Smooth muscle cell (in vitro differentiated cells): Measurements from ENCODE around the gene CLSTN2. TPM values are rescaled to one million over a fixed set of nuclear protein-coding genes. Genes with fewer than 3 reads are reported as not detected.
A peak's percentile ranks its signal among the peaks of the same experiment; 100 is the strongest.

Experiments used
- DNase-seq: peaks from one replicate; lab custom pipeline; 2025; ENCODE audit not compliant: unreplicated experiment; lab: John Stamatoyannopoulos, UW
- H2AFZ ChIP-seq: fragments of 200-600 bp; sonication (generic); 2 replicates; pipeline ENCODE4 v1.6.0; 2016; ENCODE audit warnings: antibody characterized with exemption, low read depth, mild to moderate bottlenecking
- H3F3A ChIP-seq: fragments of 200-600 bp; sonication (generic); 2 replicates; pipeline ENCODE4 v1.6.0; 2017; ENCODE audit warnings: antibody characterized with exemption, low read depth
- H3K27ac ChIP-seq: fragments of 200-600 bp; sonication (generic); 2 replicates; pipeline ENCODE4 v1.5.1; 2016; ENCODE audit warnings: low read depth, mild to moderate bottlenecking
- H3K27me3 ChIP-seq: fragments of 200-600 bp; sonication (generic); 2 replicates; pipeline ENCODE4 v1.6.1; 2016; ENCODE audit warnings: low read depth, mild to moderate bottlenecking
- H3K36me3 ChIP-seq: fragments of 200-600 bp; sonication (generic); 2 replicates; pipeline ENCODE4 v1.5.1; 2016; ENCODE audit warnings: low read depth
- H3K4me1 ChIP-seq: fragments of 200-600 bp; sonication (generic); 2 replicates; pipeline ENCODE4 v1.5.1; 2016; ENCODE audit warnings: low read depth
- H3K4me2 ChIP-seq: fragments of 200-600 bp; sonication (generic); 2 replicates; pipeline ENCODE4 v1.6.0; 2016; ENCODE audit warnings: mild to moderate bottlenecking
- H3K4me3 ChIP-seq: fragments of 200-600 bp; sonication (generic); 2 replicates; pipeline ENCODE4 v1.5.1; 2016; ENCODE audit warnings: mild to moderate bottlenecking
- H3K79me2 ChIP-seq: fragments of 200-600 bp; sonication (generic); 2 replicates; pipeline ENCODE4 v1.6.0; 2016; ENCODE audit warnings: low read depth, mild to moderate bottlenecking
- H3K9ac ChIP-seq: fragments of 200-600 bp; sonication (generic); 2 replicates; pipeline ENCODE4 v1.6.0; 2016; ENCODE audit warnings: low read depth
- H3K9me3 ChIP-seq: fragments of 200-600 bp; sonication (generic); replicated peaks from 2 replicates; pipeline ENCODE4 v1.5.1; 2016; ENCODE audit warnings: low read depth
- H4K20me1 ChIP-seq: fragments of 200-600 bp; sonication (generic); 2 replicates; pipeline ENCODE4 v1.6.0; 2016; ENCODE audit warnings: low read depth
- WGBS: methylation state at CpG from one replicate; pipeline ENCODE4 v1.1.7; 2016; ENCODE audit warnings: low lambda C conversion rate; 5-methylcytosine and 5-hydroxymethylcytosine counted together
- polyA plus RNA-seq: library from polyadenylated mRNA; unstranded; fragments of >200 nt; fragmentation: Nextera tagmentation; extraction: Ambion mirVana; gene quantifications from 2 replicates; pipeline ENCODE4 v1.2.1, GENCODE V29; 2016
- total RNA-seq: library from RNA; depleted of rRNA; stranded (reverse); fragments of >200 nt; gene quantifications from 2 replicates; pipeline ENCODE4 v1.2.3, GENCODE V29; 2014
- TF ChIP-seq, protein P1 (sequence below): fragments of 200-600 bp; sonication (generic); IDR thresholded peaks from 2 replicates; pipeline ENCODE4 v1.5.1; 2017; ENCODE audit warnings: borderline replicate concordance, mild to moderate bottlenecking, antibody characterized with exemption; ENCODE audit not compliant: insufficient read depth, poor library complexity, severe bottlenecking

Gene CLSTN2
- total and polyA plus RNA-seq, 2 experiments from 2014 or later: 0.91 to 1.5 TPM

DNA sequence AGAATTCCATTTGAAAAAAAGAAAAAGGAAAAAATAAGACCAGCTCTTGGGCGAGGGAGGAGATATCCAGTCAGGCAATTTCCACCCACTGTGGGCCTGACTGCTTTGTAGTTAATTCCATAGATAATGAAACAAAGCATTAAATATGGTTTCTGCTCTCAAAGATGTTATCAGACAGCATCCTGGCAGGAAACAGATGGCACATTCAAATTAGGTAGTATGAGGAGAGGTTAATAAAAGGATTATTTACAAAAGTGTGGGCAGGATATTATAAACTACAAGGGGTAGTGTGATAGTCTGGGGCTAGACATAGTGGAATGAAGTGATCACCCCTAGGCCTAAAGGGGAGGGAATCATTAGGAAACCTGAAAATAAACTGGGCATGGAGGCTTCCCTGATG is 193.2 kb downstream of the CLSTN2 start:
- H3F3A ChIP-seq: no peaks in the 10 kb centered on the region
- no peaks in the 10 kb centered on the region for H3K79me2 ChIP-seq
- DNase-seq: no peak
- no peaks in the 10 kb centered on the region for H3K4me1 ChIP-seq
- H4K20me1 ChIP-seq: no peaks in the 10 kb centered on the region
- H3K9ac ChIP-seq: no peak overlapping the region
- H3K27me3 ChIP-seq: no peaks in the 10 kb centered on the region
- no peak overlapping the region for H3K4me2 ChIP-seq
- whole genome bisulfite sequencing: 57% methylated on average over 1 of the region's 1 CpG
- no peaks in the 10 kb centered on the region for H3K9me3 ChIP-seq
- H3K36me3 ChIP-seq: no peaks in the 10 kb centered on the region
- no peak overlapping the region for H2AFZ ChIP-seq
- no peak overlapping the region for H3K4me3 ChIP-seq
- TF ChIP-seq, protein P1, sequence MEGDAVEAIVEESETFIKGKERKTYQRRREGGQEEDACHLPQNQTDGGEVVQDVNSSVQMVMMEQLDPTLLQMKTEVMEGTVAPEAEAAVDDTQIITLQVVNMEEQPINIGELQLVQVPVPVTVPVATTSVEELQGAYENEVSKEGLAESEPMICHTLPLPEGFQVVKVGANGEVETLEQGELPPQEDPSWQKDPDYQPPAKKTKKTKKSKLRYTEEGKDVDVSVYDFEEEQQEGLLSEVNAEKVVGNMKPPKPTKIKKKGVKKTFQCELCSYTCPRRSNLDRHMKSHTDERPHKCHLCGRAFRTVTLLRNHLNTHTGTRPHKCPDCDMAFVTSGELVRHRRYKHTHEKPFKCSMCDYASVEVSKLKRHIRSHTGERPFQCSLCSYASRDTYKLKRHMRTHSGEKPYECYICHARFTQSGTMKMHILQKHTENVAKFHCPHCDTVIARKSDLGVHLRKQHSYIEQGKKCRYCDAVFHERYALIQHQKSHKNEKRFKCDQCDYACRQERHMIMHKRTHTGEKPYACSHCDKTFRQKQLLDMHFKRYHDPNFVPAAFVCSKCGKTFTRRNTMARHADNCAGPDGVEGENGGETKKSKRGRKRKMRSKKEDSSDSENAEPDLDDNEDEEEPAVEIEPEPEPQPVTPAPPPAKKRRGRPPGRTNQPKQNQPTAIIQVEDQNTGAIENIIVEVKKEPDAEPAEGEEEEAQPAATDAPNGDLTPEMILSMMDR: no peak
- no peak overlapping the region for H3K27ac ChIP-seq

DNA sequence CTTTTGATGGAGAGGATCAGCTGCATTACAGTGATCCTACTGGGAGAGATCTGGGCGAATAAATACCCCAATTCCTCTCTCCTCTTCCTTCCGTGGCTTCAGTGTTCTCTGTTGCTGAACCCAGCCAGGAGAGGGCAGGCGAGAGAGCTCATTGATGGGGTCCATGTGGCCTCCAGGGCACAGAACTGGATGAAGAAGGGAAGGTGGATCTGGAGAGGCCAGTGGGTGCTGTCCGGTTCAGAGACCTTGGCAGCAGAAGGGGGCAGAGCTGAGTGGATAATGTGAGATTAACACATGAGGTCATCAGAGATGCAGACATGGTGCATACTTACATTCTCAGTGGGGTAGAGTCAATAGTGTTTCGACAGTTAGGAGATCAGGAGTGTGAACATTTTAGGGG is 193.6 kb downstream of the CLSTN2 start:
- Histone ChIP-seq H3K27me3 (no peaks in the 10 kb centered on the region), H4K20me1 (no peaks in the 10 kb centered on the region), H3K9ac (no peak overlapping the region), H3K4me1 (no peaks in the 10 kb centered on the region), H3K27ac (no peak overlapping the region), H3K36me3 (no peaks in the 10 kb centered on the region), H3K9me3 (no peaks in the 10 kb centered on the region), H3F3A (no peaks in the 10 kb centered on the region), H3K4me2 (no peak overlapping the region), H2AFZ (no peak overlapping the region), H3K79me2 (no peaks in the 10 kb centered on the region), H3K4me3 (no peak overlapping the region)
- WGBS: 38% methylated on average over 5 of the region's 5 CpGs
- no peak for DNase-seq
- TF ChIP-seq, protein P1: peak; percentile 44

DNA sequence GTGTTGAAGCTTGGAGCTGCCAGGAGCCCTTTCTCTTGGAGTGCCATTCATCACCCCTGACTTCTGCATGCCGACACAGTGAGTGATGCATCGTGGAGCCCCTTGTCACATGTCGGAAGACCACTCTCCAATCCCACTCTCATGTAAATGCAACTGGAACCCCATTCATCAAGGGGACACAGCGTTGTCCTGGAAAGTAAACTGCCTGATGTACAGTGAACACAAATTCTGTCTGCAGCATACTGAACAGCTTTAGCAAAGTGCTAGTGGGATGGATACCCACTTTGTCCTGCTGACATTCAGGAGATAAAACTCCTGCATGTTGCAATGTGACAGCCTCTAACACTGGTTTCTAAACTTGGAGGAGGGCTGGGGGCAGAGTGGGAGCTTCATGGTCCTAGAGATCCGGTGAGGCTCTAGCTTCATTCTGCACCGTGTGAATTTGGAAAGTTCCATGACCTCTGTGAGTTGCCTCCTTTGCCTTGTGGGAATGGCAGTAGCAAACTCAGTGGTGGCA is 194.8 kb downstream of the CLSTN2 start:
- H3K79me2 ChIP-seq: no peaks in the 10 kb centered on the region
- no peak overlapping the region for H3K4me2 ChIP-seq
- H4K20me1 ChIP-seq: no peaks in the 10 kb centered on the region
- no peak overlapping the region for H2AFZ ChIP-seq
- H3K4me3 ChIP-seq: no peak overlapping the region
- H3K4me1 ChIP-seq: no peaks in the 10 kb centered on the region
- H3K27me3 ChIP-seq: no peaks in the 10 kb centered on the region
- DNase-seq: no peak
- H3K9ac ChIP-seq: no peak overlapping the region
- 93% methylated on average over 6 of the region's 6 CpGs for WGBS
- H3K36me3 ChIP-seq: no peaks in the 10 kb centered on the region
- H3K9me3 ChIP-seq: no peaks in the 10 kb centered on the region
- TF ChIP-seq, protein P1: no peak
- H3F3A ChIP-seq: no peaks in the 10 kb centered on the region
- no peak overlapping the region for H3K27ac ChIP-seq

DNA sequence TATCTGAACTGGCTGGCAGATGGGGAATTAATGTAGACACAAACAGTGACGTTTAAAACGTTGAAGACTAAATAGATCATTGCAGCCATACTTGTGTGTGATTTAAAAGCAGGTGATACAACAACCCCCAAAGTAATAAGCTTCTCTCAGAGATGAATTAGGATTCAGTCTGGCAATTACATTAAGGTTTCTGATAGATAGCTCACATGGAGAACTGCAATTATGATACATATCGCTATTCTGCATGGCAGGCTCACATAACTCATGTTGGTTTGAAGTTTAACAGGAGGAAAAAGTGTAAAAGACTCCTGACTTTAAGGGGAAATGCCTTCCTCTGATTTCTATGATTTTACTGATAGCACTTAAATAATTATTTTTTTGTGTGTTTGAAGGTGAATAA is 196.9 kb downstream of the CLSTN2 start:
- H3K79me2 ChIP-seq: no peaks in the 10 kb centered on the region
- no peaks in the 10 kb centered on the region for H3K27me3 ChIP-seq
- H4K20me1 ChIP-seq: no peaks in the 10 kb centered on the region
- no peak for DNase-seq
- H3K4me1 ChIP-seq: no peaks in the 10 kb centered on the region
- H2AFZ ChIP-seq: no peak overlapping the region
- no peaks in the 10 kb centered on the region for H3K9me3 ChIP-seq
- TF ChIP-seq, protein P1: no peak
- H3K36me3 ChIP-seq: no peaks in the 10 kb centered on the region
- H3F3A ChIP-seq: no peaks in the 10 kb centered on the region
- 62% methylated on average over 3 of the region's 3 CpGs for WGBS
- no peak overlapping the region for H3K27ac ChIP-seq
- no peak overlapping the region for H3K4me3 ChIP-seq
- no peak overlapping the region for H3K9ac ChIP-seq
- H3K4me2 ChIP-seq: no peak overlapping the region
